Fibroblast of skin of back (primary cell): ENCODE results near the gene DPCD.

ENCODE experiments used
- DNase-seq: peaks from one replicate; pipeline ENCODE4 v3.0.0-alpha.2; 2013

Gene DPCD

DNA sequence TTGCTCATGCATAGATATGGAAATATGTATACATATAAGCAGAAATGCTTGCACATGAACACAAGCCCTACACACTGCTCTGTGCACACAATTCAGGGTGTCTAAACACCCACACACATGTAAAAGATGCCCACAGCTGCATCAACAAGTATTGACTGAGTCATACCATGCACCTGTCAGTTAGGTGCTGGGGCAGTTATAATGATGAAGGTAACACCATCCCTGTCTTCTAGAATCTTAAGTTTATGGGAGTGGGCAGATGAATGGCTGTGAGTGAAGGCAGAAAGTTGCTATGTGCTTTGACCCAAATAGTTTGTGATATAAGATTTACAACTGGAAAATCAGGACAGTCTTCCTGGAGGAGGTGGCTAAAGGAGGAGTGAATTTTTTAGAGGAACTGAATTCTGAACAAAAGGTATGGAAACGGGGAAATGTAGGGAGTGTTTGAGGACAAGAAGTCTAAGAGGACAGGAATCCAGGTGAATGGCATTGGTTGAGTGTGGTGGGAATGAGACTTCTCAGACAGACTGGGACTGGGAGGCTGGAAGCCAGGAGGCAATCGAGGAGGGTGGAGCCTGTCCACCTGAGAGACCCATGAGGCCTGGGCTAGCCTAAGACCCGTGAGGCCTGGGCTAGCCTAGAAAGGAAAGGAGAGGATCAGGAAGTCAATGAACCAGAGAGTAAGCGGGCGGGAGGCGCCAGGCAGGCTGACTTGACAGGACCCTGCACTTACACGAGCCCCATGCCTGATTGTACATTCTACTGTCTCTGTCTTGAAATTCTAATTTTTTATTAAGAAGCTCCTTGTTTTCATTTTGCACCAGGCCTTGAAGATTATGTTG, 20.7 kb upstream of the DPCD start:
- no peak for DNase-seq

DNA sequence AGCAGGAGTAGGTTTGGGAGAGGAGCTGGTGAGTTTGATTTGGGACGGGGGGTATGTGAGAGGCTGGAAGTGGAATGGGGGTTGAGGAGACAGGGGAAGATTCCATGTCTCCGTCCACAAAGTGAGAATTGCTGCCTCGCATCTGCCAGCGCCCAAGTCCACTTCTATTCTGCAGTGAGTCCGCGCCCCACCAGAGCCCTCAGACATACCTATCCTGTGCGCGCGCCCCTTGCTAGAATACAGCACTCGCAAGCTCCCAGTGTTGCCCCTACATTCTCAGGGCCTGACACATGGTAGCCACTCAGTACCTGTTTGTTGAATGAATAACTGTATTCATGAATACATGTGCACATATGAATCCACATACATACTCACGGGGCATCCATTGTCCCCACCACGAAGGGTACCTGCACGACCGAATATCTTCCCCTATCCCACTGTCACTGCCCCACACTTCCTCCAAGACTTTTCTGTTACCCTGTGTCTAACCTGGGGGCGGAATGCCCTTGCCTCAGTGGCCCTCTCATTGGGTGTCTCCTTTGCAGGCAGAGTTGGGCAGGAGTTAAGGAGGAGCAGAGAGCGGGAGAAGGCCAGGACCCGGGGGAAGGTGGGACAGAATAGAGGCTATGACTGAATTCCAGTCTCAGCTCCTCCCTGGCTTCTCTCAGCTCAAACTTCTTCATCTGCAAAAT, 19.9 kb upstream of the DPCD start:
- no peak for DNase-seq

DNA sequence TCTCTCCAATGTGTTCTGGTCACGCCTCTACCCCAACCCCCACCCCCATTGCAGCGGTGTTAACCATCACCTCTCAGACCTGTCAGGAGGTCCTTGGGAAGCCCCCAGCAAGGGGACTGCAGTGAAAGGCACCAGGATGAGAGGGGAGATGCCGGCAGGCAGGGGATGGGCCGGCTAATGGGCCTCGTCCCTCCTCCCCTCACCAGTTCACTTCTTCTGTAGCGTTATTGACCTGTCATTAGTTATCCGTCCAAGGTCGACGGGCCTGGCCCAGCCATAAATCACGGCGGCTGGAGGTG, 18.8 kb upstream of the DPCD start:
- no peak for DNase-seq

DNA sequence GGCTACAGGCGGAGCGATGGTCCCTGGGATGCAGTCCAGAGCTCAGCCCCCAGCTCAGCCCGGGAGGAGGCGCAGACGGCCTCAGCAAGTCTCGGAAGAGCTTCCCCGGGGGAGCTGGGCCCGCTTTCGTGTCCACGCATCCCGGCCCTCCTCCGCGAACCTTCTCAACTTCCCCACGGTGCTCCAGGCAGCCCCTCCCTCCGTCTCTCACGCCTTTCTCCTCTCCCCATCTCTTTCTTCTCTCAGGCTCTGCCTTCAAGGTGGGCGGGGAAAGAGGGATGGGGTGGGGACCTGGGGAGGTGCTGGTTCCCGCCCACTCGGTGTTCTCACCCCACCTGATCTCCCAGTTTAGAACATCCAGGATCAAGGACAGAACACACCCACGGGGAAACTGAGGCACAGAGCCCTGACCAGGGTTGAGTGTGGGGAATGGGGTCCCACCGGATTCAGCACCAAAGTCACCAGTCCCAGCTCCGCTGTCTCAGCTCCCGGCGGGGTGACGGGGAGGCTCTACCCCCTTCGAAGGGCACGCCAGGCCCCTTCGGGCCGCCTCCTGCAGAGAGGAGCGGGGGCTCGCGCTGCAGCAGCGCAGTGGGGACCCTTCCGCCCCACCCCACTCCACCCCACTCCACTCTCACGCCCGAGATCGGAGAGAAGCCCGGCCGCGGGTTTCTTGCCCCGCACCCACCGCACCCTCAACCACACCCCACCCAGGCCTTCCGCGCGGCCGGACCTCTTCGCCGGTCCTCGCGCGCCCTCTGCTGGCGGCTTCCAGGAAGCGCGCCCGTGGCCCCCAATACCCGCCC, 18.3 kb upstream of the DPCD start:
- peak; percentile 54 for DNase-seq

DNA sequence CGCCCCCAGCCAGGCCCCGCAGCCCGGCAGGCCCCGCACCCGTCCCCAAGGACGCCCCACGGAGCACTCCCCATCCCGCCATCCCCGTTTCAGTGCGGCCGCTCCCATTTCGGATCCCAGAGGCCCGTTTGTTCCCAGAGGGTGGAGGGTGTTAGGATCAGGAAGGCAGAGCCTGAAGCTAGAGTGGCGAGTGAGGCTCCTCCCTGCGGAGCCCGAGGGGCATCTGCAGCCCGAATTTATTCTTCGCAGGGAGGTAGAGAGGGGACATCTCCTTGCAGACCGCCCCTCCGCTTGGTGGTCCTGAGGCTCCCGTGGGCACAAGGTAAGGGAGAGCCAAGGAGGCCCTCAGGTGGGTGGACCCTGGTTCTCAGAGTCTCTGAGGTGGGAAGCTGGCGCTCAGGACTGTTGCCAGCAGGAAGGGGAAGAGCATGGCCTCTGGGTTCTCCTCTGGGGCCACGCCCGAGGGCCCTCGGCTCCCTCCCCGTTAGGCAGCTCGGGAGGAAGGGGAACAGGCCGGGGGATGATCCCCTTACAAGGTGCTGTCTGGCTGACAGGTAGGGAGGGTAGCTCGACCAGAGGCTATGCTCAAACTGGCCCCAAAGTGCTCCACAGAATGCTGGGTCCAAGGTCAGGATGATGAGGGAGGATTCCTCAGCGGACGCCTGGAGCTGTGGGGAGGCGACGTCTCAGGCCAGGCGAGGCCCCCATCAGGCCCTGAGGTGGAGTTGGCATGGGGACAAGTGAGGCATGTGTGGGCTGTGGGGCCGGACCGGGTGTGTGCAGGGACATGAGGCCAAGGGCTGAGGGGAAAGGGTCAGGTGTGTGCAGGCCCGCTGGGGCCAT, 17.5 kb upstream of the DPCD start:
- no peak for DNase-seq

DNA sequence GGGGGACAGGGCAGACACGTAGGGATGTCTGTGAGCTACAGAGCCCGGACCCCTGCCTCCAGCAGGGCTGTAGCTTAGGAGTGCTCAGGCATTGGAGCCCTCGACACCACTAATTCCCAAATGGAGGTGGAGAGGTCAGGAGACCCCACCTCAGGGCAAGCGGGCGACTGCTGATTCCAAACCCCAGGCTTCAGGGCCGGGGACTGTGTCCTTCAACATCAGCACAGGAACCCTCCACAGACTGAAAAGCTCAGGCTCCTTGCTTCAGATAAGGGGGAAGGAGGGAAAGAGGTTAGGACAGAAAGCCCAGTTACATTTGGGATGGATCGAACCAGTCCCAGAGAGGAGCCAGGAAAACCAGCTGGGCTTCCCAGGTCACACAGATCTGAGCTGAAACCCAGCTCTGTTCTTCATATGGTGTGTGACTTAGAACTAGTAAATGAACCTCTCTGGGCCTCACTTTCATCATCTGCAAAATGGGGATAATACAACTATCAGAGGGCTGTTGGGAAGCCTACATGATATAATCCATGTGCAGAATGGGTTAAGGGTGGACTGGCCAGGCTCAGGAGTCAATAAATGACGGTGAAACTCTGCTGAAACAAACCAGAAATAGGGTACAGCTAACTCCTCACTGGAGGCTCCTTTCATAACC, 16.7 kb upstream of the DPCD start:
- DNase-seq = no peak

GRCh38 chr10:101572126-101572525, 16.0 kb upstream of the DPCD start:
- no peak for DNase-seq

- DNase-seq = no peak
These were observed 15.3 kb upstream of the DPCD start for GRCh38 chr10:101572785-101573184.

DNA sequence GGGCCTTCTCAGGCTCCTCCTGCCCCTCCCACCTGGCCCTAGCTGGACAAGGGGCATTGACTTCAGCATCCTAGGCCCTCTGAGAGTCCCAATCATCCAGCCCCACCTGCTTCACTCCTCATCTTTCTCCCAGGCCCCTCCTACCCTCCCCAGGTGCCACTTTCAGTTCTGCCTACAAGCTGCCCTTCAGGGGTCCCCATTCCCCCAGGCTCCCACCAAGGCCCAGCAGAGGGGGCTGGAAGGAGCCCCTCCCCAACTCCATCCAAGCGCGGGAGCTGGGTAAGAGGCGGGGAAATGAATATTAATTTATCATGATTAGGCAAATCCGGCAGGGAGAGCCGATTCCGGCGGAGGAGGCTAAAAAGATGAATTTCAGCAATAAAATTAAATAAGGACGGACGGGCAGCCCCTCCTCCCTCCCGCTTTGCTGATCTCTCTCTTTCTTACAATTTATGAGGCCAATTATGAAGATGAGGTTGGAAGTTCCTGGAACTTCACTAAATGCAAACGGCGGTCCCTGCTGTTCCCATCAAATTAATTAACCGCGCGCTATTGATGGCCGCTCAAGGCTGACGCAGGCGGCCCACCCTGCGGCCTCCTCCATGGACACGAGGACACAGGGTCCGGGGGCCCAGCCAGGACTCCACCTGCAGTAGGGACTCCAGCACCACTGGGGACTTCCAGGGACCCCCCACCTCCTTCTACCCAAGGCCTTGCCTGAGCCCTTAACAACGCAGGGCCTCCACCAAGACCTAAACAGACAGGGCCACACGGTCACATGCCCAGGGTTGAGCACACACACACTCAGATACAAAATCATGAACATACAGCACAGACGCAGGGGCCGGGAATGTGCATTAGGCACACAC, 14.0 kb upstream of the DPCD start:
- DNase-seq = no peak

DNA sequence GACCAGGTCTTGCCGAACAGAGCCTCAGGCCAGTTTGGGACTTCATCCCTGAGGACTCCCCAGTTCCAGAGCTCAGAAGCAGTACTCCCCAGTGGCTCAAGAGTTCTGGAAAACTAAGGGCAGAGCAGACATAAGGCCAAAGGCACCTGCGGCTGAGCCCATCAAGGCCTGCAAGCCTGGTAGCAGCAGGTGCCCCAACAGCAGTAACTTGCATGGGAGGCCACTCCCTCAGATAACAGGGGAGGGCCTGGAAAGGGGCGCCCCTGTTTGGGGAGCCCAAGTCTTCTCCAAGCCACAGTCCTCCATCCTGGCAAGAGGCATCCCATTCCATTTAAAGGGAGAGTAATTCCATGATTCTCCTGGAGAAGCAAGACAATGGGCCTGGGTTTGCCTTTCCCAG, 13.0 kb upstream of the DPCD start:
- DNase-seq = no peak

GRCh38 chr10:101575580-101576210, 12.4 kb upstream of the DPCD start:
- no peak for DNase-seq

DNA sequence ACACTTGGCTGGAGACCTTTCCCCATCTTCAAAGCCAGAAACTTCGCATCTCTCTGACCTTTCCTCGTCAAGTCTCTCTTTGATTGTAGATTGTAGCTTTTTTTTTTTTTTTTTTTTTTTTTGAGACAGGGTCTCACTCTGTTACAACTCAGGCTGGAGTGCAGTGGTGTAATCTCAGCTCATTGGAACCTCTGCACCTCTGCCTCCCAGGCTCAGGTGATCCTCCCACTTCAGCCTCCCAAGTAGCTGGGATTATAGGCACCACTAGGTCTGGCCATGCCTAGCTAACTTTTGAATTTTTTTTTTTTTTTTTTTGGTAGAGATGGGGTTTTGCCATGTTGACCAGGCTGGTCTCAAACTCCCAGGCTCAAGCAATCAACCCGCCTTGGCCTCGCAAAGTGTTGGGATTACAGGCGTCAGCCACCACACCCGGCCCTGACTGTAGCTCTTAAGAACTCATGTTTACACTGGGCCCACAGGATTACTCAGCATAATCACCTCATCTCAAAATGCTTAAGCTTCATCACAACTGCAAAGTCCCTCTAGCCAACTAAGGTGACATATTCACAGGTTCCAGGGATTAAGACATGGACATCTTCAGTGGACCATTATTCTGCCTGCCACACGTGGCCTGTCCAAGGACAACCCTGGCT, 11.8 kb upstream of the DPCD start:
- no peak for DNase-seq

DNA sequence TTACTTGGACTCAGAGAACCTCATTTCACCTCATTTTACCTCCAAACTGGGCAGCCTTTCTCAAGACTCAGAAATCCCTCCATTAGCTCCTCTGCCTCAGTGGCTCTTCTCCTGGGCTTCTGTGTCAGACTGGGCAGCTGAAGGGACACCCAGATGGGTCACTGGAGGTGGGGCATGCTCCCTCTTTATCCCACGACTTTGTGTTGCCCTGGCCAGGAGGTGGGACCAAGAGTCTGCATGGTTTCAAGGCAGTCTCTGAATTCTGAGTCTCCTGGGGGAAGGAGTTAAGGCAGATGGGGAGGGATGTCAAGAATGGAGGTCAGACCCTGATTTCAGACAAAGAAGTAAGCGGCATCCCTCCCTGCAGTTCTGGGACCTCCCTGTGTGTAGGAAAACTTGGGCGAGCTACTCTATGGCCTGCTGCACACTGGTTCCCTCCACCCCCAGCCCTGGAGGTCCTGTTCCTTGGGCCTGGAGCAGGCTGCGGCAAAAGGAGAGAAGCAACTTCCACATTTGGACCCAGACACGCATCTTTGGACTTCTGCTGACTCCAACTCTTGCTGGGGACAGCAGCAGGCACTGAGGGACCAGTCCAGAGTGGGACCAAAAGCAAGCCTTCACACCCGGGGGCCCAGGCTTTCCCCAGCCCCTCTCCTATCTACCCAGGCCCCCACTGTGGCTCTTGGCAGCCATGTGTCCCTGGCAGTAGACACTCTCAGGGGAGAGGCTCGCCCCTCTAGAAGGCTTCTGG, 10.8 kb upstream of the DPCD start:
- no peak for DNase-seq

DNA sequence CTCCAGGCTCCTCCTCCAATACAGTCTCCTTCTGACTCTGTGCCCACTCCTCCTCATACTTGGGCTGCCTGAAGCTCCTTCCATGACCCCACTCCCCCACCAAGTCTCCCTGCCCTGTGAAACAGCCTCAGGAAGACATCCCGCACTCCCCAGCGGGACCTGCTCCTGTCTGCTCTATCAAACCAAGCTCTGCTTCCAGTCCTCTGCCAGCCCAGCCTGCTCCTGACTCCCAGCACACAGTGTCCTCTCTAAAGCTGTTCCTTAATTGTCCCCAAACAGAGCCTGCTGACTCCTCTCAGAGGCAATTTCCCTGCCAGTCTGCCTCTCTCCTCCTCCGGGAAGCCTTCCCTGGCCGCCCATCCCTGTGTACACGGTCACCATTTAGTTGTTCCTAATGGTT, 9.9 kb upstream of the DPCD start:
- no peak for DNase-seq

DNA sequence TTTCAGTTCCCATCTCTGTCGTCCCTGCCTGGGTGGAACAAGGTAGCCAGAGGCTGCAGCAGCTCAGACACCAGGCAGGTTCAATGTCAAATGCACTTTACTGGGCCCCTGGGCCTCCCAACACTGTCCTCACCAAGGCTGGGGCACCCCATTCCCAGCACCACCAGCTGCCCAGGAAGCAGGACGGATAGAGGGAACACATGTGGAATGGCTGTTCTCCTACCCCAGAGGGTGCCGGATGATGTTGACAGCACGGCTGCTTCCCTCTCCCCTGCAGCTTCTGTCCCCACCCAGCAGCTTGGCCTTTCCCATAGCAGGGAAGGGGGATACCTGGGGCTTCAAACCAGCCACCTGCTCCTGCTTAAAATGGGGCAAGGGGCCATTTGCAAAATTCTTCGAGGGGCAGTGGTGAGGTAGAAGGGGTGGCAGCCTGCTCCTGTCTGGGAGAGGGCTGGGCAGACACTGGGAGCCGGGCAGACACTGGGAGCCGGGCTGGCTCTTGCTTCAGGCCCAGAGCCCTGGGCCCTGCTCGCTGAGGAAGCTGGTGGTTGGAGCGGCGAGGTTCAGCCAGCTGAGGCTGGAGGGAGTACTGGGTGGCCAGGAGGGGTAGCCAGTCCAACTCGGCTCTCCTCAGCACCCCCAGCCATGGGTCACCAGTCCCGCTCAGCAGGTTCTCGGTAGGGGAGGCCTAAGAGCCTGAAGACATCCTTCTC, 9.2 kb upstream of the DPCD start:
- DNase-seq = no peak

DNA sequence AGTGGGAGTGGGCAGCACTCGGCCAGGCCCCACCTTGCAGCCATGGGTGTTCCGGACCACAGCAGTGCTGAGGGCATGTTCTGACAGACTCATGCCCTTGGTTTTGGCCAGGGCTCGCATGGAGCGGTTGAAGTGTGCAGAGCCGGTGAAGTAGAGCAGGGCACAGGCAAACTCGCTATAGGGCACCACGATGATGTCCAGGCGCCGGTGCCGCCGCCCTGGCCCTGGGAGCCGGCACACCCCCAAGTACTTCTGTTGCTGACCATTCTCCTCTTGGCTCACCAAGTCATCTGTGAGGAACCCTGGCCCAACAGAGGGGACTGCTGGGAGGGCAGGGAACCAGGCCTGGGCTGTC, 8.6 kb upstream of the DPCD start:
- DNase-seq = no peak

- no peak for DNase-seq
These were observed 7.4 kb upstream of the DPCD start for GRCh38 chr10:101580486-101581399.

DNA sequence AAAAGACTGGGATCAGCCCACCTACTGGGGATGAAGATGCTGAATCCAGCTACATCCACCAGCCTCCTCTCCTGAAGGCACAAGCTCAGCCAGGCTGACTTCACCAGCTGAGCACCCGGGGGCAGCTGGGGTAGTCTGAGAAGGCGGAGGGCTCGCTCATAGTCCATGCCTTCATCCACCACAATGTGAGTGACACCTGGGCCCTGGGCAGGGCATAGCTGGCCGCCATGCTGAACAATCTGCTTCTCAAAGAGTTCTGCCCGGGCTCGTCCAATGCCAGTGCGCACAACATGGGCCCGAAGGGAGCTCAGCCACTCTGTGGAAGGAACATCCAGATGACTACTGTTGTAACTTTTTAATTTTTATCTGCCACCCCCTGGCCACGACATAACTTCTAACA, 2.3 kb upstream of the DPCD start:
- DNase-seq = no peak
